SIG-M5 (cell line): ENCODE measurements around the gene HNRNPH2.

ENCODE experiments used
- DNase-seq: peaks from one replicate; lab custom pipeline; 2025; lab: John Stamatoyannopoulos, UW

HNRNPH2 gene

DNA sequence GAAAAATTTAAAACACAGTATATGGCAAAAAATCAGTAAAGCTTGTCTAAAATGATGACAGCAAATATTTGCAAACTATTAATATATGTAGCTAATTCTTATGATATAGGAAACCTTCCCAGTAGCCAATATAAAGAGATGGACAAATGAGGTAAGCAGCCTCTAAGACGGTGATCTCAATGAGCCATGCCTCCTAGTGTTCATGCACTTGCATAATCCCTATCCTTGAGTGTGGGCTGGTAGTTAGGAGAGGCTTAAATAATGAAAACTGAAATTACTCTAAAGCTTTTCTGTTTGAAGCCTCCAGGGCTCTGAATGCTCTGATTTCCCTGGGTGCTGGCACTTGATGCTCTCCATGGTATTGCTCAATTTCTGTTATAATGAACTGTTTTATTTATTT is 52.6 kb downstream of the HNRNPH2 start:
- DNase-seq = no peak

DNA sequence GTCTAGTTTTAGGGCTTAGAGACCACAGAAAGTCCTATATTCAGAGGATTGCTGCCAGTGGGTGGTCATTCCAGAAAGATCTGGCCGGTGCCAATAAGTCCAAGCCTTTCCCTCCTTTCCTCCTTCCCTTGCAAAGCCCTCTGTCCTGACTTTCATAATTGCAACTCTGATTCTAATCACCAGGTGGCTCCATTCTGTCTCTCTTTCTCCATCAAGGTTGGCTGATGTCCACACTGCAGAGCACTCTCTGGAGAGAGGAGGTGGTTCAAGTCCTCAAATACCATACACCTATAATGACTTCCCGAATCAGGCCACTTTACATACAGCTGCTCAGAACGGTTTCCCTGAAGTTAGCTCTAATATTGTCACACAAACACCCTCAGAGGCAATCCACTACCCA is 54.9 kb downstream of the HNRNPH2 start:
- no peak for DNase-seq
